A673 (cell line): ENCODE results near the gene ARF6.

Experiments
- CTCF ChIP-seq: fragments of 300-800, 200-600 bp; sonication (generic); conservative IDR thresholded peaks from 2 replicates; pipeline ENCODE4 v1.5.1; 2017; ENCODE audit warnings: low read depth, mild to moderate bottlenecking, antibody characterized with exemption, low read length, moderate library complexity, mixed read lengths
- EZH2 ChIP-seq: fragments of 200-600 bp; sonication (generic); IDR thresholded peaks from 2 replicates; pipeline ENCODE4 v1.6.1; 2017; ENCODE audit warnings: borderline replicate concordance, low read depth, mild to moderate bottlenecking, mixed read lengths, antibody characterized with exemption, low read length; ENCODE audit not compliant: poor library complexity, severe bottlenecking

GRCh38 chr14:49865431-49865859, 27.4 kb upstream of the ARF6 start:
- TF ChIP-seq CTCF = peak; percentile 95
- TF ChIP-seq EZH2 = no peak
